ENCODE data around the gene SUPT20H.

GRCh38 chr13:37058910-37059847, at the start of gene SUPT20H:
- TF ChIP-seq, protein P1, sequence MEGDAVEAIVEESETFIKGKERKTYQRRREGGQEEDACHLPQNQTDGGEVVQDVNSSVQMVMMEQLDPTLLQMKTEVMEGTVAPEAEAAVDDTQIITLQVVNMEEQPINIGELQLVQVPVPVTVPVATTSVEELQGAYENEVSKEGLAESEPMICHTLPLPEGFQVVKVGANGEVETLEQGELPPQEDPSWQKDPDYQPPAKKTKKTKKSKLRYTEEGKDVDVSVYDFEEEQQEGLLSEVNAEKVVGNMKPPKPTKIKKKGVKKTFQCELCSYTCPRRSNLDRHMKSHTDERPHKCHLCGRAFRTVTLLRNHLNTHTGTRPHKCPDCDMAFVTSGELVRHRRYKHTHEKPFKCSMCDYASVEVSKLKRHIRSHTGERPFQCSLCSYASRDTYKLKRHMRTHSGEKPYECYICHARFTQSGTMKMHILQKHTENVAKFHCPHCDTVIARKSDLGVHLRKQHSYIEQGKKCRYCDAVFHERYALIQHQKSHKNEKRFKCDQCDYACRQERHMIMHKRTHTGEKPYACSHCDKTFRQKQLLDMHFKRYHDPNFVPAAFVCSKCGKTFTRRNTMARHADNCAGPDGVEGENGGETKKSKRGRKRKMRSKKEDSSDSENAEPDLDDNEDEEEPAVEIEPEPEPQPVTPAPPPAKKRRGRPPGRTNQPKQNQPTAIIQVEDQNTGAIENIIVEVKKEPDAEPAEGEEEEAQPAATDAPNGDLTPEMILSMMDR (IDR thresholded peaks at IDR 0.05) = peak in 1 of 6 experiments; percentile 7
- TF ChIP-seq POLR2A (IDR thresholded peaks at IDR 0.05) = peak; percentile 75 to 92

All from adrenal gland (tissue), 5 donors.